Neural progenitor cell (in vitro differentiated cells): Measurements from ENCODE around the gene SH2D2A.

Source experiments
- CTCF ChIP-seq: fragments of 200-600 bp; sonication (generic); IDR thresholded peaks from 2 replicates; pipeline ENCODE4 v1.5.1; 2017; ENCODE audit warnings: antibody characterized with exemption, mild to moderate bottlenecking
- EZH2 ChIP-seq: fragments of 200-600 bp; sonication (generic); IDR thresholded peaks from 2 replicates; pipeline ENCODE4 v1.6.1; 2017; ENCODE audit warnings: antibody characterized with exemption, mild to moderate bottlenecking, moderate library complexity

- TF ChIP-seq EZH2 (no peak), CTCF (no peak)
Observed at GRCh38 chr1:156840898-156841279, 24.2 kb upstream of the SH2D2A start.
